ENCODE results near the gene BEND5. TPM values are rescaled to one million over a fixed set of nuclear protein-coding genes. Genes with fewer than 3 reads are reported as not detected.

BEND5 gene
- total RNA-seq, 1 donor from 2014 or later: 8.6 TPM

DNA sequence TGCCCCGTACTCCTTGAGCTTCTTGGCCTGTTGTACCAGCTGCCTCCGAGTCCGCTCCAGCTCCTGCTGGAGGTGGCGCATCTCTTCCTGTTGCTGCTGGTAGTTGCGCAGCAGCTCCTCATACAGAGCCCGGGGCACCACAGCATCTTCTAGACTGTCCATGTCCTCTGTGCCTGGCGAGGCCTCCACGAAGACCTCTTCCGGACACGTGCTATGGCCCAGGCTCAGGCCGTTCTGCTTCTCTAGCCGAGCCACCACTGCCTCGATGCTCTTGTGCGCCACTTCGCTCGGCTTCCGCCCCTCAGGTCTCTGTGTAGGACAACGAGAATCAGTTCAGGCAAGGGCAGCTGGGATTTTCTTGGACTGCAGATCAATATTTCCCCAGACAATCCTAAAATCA is 17.7 kb downstream of the BEND5 start:
- Histone ChIP-seq H3K4me1 (no peaks in the 10 kb centered on the region), H3K36me3 (peaks cover 0 to 14% of the 10 kb centered on the region in 2 donors), H3K27ac (no peak overlapping the region), H3K27me3 (no peaks in the 10 kb centered on the region), H3K9me3 (no peaks in the 10 kb centered on the region), H3K4me3 (no peak overlapping the region)
- DNase-seq (ENCODE audit: extremely low spot score in 2 of 2): no peak
- no peak for TF ChIP-seq POLR2A (IDR thresholded peaks at IDR 0.05)
- TF ChIP-seq, protein P1, sequence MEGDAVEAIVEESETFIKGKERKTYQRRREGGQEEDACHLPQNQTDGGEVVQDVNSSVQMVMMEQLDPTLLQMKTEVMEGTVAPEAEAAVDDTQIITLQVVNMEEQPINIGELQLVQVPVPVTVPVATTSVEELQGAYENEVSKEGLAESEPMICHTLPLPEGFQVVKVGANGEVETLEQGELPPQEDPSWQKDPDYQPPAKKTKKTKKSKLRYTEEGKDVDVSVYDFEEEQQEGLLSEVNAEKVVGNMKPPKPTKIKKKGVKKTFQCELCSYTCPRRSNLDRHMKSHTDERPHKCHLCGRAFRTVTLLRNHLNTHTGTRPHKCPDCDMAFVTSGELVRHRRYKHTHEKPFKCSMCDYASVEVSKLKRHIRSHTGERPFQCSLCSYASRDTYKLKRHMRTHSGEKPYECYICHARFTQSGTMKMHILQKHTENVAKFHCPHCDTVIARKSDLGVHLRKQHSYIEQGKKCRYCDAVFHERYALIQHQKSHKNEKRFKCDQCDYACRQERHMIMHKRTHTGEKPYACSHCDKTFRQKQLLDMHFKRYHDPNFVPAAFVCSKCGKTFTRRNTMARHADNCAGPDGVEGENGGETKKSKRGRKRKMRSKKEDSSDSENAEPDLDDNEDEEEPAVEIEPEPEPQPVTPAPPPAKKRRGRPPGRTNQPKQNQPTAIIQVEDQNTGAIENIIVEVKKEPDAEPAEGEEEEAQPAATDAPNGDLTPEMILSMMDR (IDR thresholded peaks at IDR 0.05): no peak
- TF ChIP-seq POLR2AphosphoS5 (IDR thresholded peaks at IDR 0.05; ENCODE audit: insufficient read depth in 1 of 2, low read depth in 1 of 2): no peak
- intact Hi-C loops (cut with DNase I): no loop called here

DNA sequence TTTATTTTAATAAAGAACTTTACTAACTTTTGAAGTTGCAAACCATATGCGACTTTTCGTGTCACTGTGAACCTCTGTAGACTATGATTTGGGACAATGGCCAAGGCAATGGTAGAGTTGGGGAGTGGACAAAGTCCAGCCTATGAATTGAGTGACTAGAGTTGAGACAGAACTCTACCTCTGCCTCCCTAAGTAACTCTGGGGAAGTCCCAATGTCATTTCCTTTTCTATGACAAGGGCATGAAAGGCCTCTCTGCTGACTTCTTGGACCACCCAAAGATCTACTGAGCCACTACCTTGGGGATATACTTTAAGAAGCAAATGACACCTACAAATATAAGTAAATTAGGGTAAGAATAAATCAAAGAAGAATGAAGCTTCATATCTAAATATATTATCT is 19.3 kb downstream of the BEND5 start:
- peaks cover 0 to 14% of the 10 kb centered on the region in 2 donors for H3K36me3 ChIP-seq
- H3K27ac ChIP-seq: no peak overlapping the region
- intact Hi-C loops (cut with DNase I): no loop called here
- no peaks in the 10 kb centered on the region for H3K4me1 ChIP-seq
- no peak for TF ChIP-seq POLR2AphosphoS5 (IDR thresholded peaks at IDR 0.05; ENCODE audit: insufficient read depth in 1 of 2, low read depth in 1 of 2)
- TF ChIP-seq, protein P1 (IDR thresholded peaks at IDR 0.05): no peak
- TF ChIP-seq POLR2A (IDR thresholded peaks at IDR 0.05): no peak
- H3K27me3 ChIP-seq: no peaks in the 10 kb centered on the region
- no peaks in the 10 kb centered on the region for H3K9me3 ChIP-seq
- DNase-seq (ENCODE audit: extremely low spot score in 2 of 2): no peak
- no peak overlapping the region for H3K4me3 ChIP-seq

DNA sequence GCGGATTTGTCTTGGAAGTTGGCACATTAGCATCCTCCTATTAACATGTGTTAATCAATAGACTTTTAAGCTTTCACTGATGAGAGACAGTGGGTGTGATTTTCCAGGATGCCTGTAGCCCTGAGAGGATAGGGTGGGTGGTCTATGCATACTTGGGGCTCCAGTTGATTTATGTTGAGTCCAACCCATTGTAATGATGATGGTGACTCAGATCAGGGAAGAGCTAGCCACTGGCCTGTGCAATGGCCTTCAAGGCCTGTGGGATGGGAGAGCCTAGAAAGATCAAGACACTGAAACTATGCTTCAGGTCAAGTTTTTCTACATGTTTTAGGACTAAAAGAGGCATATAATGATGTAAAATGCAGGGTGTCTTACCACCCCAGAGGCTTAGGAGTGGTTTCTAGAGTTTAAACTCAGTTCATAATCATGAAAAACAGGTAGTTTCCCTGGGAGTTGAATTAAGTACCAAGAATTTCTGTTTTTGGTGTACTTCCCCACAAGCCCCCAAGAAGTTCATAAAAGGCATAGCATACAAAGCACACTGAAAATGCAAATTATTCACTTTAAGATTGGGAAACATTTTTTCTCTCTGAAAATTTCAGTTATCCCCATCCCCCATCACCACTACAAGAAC is 19.9 kb downstream of the BEND5 start:
- TF ChIP-seq POLR2AphosphoS5 (IDR thresholded peaks at IDR 0.05; ENCODE audit: insufficient read depth in 1 of 2, low read depth in 1 of 2): no peak
- TF ChIP-seq, protein P1 (IDR thresholded peaks at IDR 0.05): no peak
- TF ChIP-seq POLR2A (IDR thresholded peaks at IDR 0.05): no peak
- peaks cover 0 to 14% of the 10 kb centered on the region in 2 donors for H3K36me3 ChIP-seq

DNA sequence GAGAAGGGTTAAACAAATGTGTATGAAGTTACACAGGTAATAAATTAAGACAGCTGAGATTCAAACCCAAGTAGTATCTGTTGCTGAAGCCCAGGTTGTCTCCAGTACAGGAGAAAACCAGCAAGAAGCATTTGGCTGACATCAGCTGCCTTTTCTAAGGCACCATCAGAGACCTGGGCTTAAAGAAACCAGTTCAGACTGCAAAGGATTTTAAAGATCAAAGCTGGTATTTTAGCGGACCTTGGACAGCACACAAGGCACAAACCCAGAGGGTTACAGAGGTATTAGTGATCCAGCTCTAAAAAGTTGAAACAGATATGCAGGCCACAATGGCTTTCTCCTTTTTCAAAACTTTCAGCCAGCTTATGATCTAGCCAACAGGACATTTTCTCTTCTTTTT is 23.4 kb downstream of the BEND5 start:
- H3K36me3 ChIP-seq: peaks cover 0 to 5% of the 10 kb centered on the region in 2 donors
- TF ChIP-seq POLR2A (IDR thresholded peaks at IDR 0.05) (no peak), POLR2AphosphoS5 (IDR thresholded peaks at IDR 0.05; ENCODE audit: insufficient read depth in 1 of 2, low read depth in 1 of 2) (no peak)
- TF ChIP-seq, protein P1 (IDR thresholded peaks at IDR 0.05): no peak
- no peak overlapping the region for H3K27ac ChIP-seq
- intact Hi-C loops (cut with DNase I): no loop called here
- H3K4me3 ChIP-seq: no peak overlapping the region
- no peaks in the 10 kb centered on the region for H3K27me3 ChIP-seq
- no peaks in the 10 kb centered on the region for H3K4me1 ChIP-seq
- DNase-seq (ENCODE audit: extremely low spot score in 2 of 2): no peak
- no peaks in the 10 kb centered on the region for H3K9me3 ChIP-seq

More for the DNA sequence above, 19.9 kb downstream of the BEND5 start:
- DNase-seq (ENCODE audit: extremely low spot score in 2 of 2): no peak
- Histone ChIP-seq H3K27me3 (no peaks in the 10 kb centered on the region), H3K27ac (no peak overlapping the region), H3K9me3 (no peaks in the 10 kb centered on the region), H3K4me1 (no peaks in the 10 kb centered on the region), H3K4me3 (no peak overlapping the region)
- intact Hi-C loops (cut with DNase I): no loop called here

DNA sequence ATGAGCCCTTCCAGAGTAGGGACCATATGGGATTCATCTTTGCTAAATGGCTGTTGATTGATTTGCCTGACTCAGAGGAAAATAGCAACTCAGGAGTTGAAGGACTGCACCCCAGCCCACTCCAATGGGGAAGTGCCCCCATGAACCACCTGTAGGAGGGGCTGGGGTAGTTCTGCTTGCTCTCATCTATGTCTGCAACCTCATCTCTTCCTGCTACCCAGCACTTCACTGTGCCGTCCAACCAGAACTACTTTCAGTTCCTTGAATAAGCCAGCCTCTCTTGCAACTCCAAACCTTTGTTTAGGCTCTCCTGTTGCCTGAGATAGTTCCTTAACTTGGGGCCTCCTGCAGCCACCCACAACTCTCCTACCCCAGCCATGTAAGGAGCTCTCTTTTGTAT is 26.6 kb downstream of the BEND5 start:
- no peak for DNase-seq (ENCODE audit: extremely low spot score in 2 of 2)
- TF ChIP-seq POLR2AphosphoS5 (IDR thresholded peaks at IDR 0.05; ENCODE audit: insufficient read depth in 1 of 2, low read depth in 1 of 2) (no peak), POLR2A (IDR thresholded peaks at IDR 0.05) (no peak)
- TF ChIP-seq, protein P1 (IDR thresholded peaks at IDR 0.05): no peak
- intact Hi-C loops (cut with DNase I): no loop called here
- Histone ChIP-seq H3K4me3 (no peak overlapping the region), H3K4me1 (no peaks in the 10 kb centered on the region), H3K36me3 (no peaks in the 10 kb centered on the region), H3K9me3 (no peaks in the 10 kb centered on the region), H3K27me3 (no peaks in the 10 kb centered on the region), H3K27ac (no peak overlapping the region)
